B cell (primary cell): ENCODE results near the gene PRIM2.

Experiments used
- CTCF ChIP-seq: fragments of 200-600 bp; IDR thresholded peaks from one replicate; pipeline ENCODE4 v1.8.0; 2022; ENCODE audit warnings: antibody characterized with exemption, mild to moderate bottlenecking
- EZH2 ChIP-seq: IDR thresholded peaks from 2 replicates; pipeline ENCODE4 v1.6.1; 2012; ENCODE audit warnings: borderline replicate concordance, low read depth, mild to moderate bottlenecking, moderate library complexity, low read length; ENCODE audit not compliant: insufficient read depth, poor library complexity, severe bottlenecking

GRCh38 chr6:57302477-57302876 lies 15.0 kb upstream of the PRIM2 start:
- no peak for TF ChIP-seq CTCF
- no peak for TF ChIP-seq EZH2
